Keratinocyte (primary cell): Measurements from ENCODE around the gene CCT6A. TPM values are rescaled to one million over a fixed set of nuclear protein-coding genes. Genes with fewer than 3 reads are reported as not detected.

Source experiments
- DNase-seq: peaks from one replicate; pipeline ENCODE4 v3.0.0-alpha.2; 2011; ENCODE audit warnings: low read depth, missing footprints, low spot score
- FAIRE-seq: peaks from 2 replicates; lab custom pipeline; 2011; peaks lifted over from hg19 to GRCh38; lab: Jason Lieb, UNC
- H2AFZ ChIP-seq: 2 replicates; pipeline ENCODE4 v1.6.0; 2012; ENCODE audit warnings: low read length, control low read depth, inconsistent platforms; ENCODE audit not compliant: control insufficient read depth
- H3K27ac ChIP-seq: 2 replicates; pipeline ENCODE4 v1.5.1; 2011; ENCODE audit warnings: low read length; ENCODE audit not compliant: control insufficient read depth, insufficient read depth
- H3K27me3 ChIP-seq: 3 replicates; pipeline ENCODE4 v1.6.0; 2011; ENCODE audit warnings: low read length; ENCODE audit not compliant: control insufficient read depth, insufficient read depth; ENCODE audit errors: extremely low read depth
- H3K36me3 ChIP-seq, 2 experiments: 2 replicates in 1 of 2; 3 replicates in 1 of 2; pipeline ENCODE4 v1.5.1; 2011; ENCODE audit warnings: low read length in 2 of 2, mild to moderate bottlenecking in 1 of 2; ENCODE audit not compliant: control insufficient read depth in 2 of 2, insufficient read depth in 2 of 2; ENCODE audit errors: extremely low read depth in 1 of 2
- H3K4me1 ChIP-seq: 3 replicates; pipeline ENCODE4 v1.5.1; 2011; ENCODE audit warnings: low read length; ENCODE audit not compliant: control insufficient read depth, insufficient read depth; ENCODE audit errors: extremely low read depth
- H3K4me2 ChIP-seq: 3 replicates; pipeline ENCODE4 v1.6.0; 2011; ENCODE audit warnings: low read depth, low read length; ENCODE audit not compliant: control insufficient read depth, insufficient read depth; ENCODE audit errors: extremely low read depth
- H3K4me3 ChIP-seq, 3 experiments: fragments of 200-600 bp in 1 of 3; sonication (generic) in 1 of 3; 2 replicates in 2 of 3; 3 replicates in 1 of 3; pipeline ENCODE4 v1.5.1; 2011 to 2016; ENCODE audit warnings: low read length in 3 of 3, mild to moderate bottlenecking in 3 of 3, control low read depth in 2 of 3, inconsistent platforms in 1 of 3, low read depth in 1 of 3, mixed read lengths in 1 of 3, mixed run types in 1 of 3, moderate library complexity in 1 of 3; ENCODE audit not compliant: control insufficient read depth in 2 of 3, insufficient read depth in 2 of 3; ENCODE audit errors: extremely low read depth in 1 of 3
- H3K79me2 ChIP-seq: 2 replicates; pipeline ENCODE4 v1.6.0; 2012; ENCODE audit warnings: low read length; ENCODE audit not compliant: control insufficient read depth, insufficient read depth
- H3K9ac ChIP-seq: 3 replicates; pipeline ENCODE4 v1.6.0; 2011; ENCODE audit warnings: low read length; ENCODE audit not compliant: control insufficient read depth, insufficient read depth; ENCODE audit errors: extremely low read depth
- H3K9me1 ChIP-seq: 3 replicates; pipeline ENCODE4 v1.6.0; 2011; ENCODE audit warnings: low read length; ENCODE audit not compliant: control insufficient read depth, insufficient read depth; ENCODE audit errors: extremely low read depth
- H3K9me3 ChIP-seq: 2 replicates; pipeline ENCODE4 v1.5.1; 2012; ENCODE audit warnings: low read depth, low read length; ENCODE audit not compliant: control insufficient read depth
- H4K20me1 ChIP-seq: 3 replicates; pipeline ENCODE4 v1.6.0; 2011; ENCODE audit warnings: low read length; ENCODE audit not compliant: control insufficient read depth, insufficient read depth; ENCODE audit errors: extremely low read depth
- CTCF ChIP-seq, 3 experiments: IDR thresholded peaks in 1 of 3; conservative IDR thresholded peaks in 1 of 3; optimal IDR thresholded peaks in 1 of 3; 2 replicates in 2 of 3; 3 replicates in 1 of 3; pipeline versions ENCODE3 to v1.5.1; 2011; ENCODE audit warnings: low read length in 3 of 3, mild to moderate bottlenecking in 3 of 3, moderate library complexity in 2 of 3, control low read depth in 1 of 3, inconsistent platforms in 1 of 3; ENCODE audit not compliant: insufficient read depth in 2 of 3; ENCODE audit errors: extremely low read depth in 1 of 3
- EZH2 ChIP-seq: IDR thresholded peaks from one replicate; pipeline ENCODE4 v1.6.1; 2012; ENCODE audit warnings: inconsistent platforms, mild to moderate bottlenecking, low read length, moderate library complexity
- dilution Hi-C: fragments of 300-500 bp; cut with MboI; formaldehyde crosslinking; loops from one replicate; pipeline ENCODE4 v1.7.0; 2020; ENCODE audit warnings: low sequenced_read_pairs; ENCODE audit not compliant: extremely low pct_ligation_motif_present
- polyA plus RNA-seq, 5 experiments: library from polyadenylated mRNA; depleted of rRNA in 3 of 5; stranded (reverse) in 3 of 5; stranded (forward) in 1 of 5; unstranded in 1 of 5; fragments of >200 nt; gene quantifications; 1 replicate in 1 of 5; 2 replicates in 3 of 5; 3 replicates in 1 of 5; pipeline versions ENCODE4 v1.2.1 to v1.2.3, GENCODE V29; 2011 to 2012; ENCODE audit warnings: missing spikeins in 2 of 5, low read depth in 1 of 5, low replicate concordance in 1 of 5

CCT6A gene
- polyA plus RNA-seq, 1 donor (not counting 4 experiments of a cell fraction or from before 2014, with no cell fraction given) = 403 TPM

GRCh38 chr7:56086761-56087160, 35.2 kb downstream of the CCT6A start:
- FAIRE-seq (no peak), DNase-seq (no peak)
- peaks cover 1 to 10% of the 10 kb centered on the region in 2 experiments for H3K36me3 ChIP-seq
- H3K27ac ChIP-seq = no peak overlapping the region
- dilution Hi-C loops = no loop called here
- no peaks in the 10 kb centered on the region for H3K79me2 ChIP-seq
- no peak for TF ChIP-seq EZH2
- TF ChIP-seq CTCF (optimal IDR thresholded peaks at IDR 0.05 in 1 of 3, IDR thresholded peaks at IDR 0.05 in 1 of 3, conservative IDR thresholded peaks at IDR 0.05 in 1 of 3; ENCODE audit: extremely low read depth in 1 of 3, insufficient read depth in 2 of 3, low read length in 3 of 3) = no peak
- H3K9me3 ChIP-seq = no peaks in the 10 kb centered on the region
- H4K20me1 ChIP-seq = no peaks in the 10 kb centered on the region
- H3K9me1 ChIP-seq = no peaks in the 10 kb centered on the region
- no peak overlapping the region for H3K9ac ChIP-seq
- no peaks in the 10 kb centered on the region for H3K27me3 ChIP-seq
- H3K4me1 ChIP-seq = no peaks in the 10 kb centered on the region
- no peak overlapping the region for H3K4me3 ChIP-seq
- H3K4me2 ChIP-seq = no peak overlapping the region
- H2AFZ ChIP-seq = no peak overlapping the region

DNA sequence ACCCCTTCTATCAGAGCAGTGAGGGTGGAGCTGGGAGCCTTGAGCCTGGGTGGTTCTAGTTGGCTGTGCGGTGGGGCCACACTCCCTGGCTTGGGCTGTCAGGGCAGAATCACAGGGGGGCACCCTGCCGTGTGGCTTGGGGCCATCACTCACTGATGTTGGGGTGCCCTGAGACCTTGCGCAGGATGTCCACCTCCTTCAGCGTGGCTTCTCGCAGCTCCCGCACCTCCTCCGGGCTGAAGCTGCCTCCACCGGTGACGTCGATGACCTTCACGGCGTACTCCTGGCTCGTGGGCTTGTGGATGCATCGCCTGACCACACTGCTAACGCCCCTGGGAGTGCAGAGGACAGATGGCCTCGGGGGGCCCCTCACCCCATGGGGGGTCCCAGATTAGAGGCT, 35.9 kb downstream of the CCT6A start:
- Histone ChIP-seq H3K4me2 (no peak overlapping the region), H3K4me3 (no peak overlapping the region), H3K27ac (no peak overlapping the region), H3K9ac (no peak overlapping the region), H2AFZ (no peak overlapping the region), H3K36me3 (peaks cover 0 to 10% of the 10 kb centered on the region in 2 experiments), H4K20me1 (no peaks in the 10 kb centered on the region), H3K4me1 (no peaks in the 10 kb centered on the region), H3K79me2 (no peaks in the 10 kb centered on the region), H3K27me3 (no peaks in the 10 kb centered on the region), H3K9me3 (no peaks in the 10 kb centered on the region), H3K9me1 (no peaks in the 10 kb centered on the region)
- no peak for FAIRE-seq
- dilution Hi-C loops = no loop called here
- TF ChIP-seq EZH2 (no peak), CTCF (optimal IDR thresholded peaks at IDR 0.05 in 1 of 3, IDR thresholded peaks at IDR 0.05 in 1 of 3, conservative IDR thresholded peaks at IDR 0.05 in 1 of 3; ENCODE audit: extremely low read depth in 1 of 3, insufficient read depth in 2 of 3, low read length in 3 of 3) (no peak)
- DNase-seq = no peak
